ENCODE data around the gene CARD19. TPM values are rescaled to one million over a fixed set of nuclear protein-coding genes. Genes with fewer than 3 reads are reported as not detected.

Gene CARD19
- 10 to 100 TPM; 41.5 to 62.2 TPM for total RNA-seq
- long read RNA-seq, transcript CARD19-207 (6 exons, 759 nt): minor isoform, 18 of 59 reads
- long read RNA-seq, transcript CARD19-201 (6 exons, 855 nt): major isoform, 30 of 59 reads
- long read RNA-seq, partial matches to known transcripts: 4 of 59 reads
- long read RNA-seq, other reads (novel, unspliced or antisense): 2 of 59 reads

DNA sequence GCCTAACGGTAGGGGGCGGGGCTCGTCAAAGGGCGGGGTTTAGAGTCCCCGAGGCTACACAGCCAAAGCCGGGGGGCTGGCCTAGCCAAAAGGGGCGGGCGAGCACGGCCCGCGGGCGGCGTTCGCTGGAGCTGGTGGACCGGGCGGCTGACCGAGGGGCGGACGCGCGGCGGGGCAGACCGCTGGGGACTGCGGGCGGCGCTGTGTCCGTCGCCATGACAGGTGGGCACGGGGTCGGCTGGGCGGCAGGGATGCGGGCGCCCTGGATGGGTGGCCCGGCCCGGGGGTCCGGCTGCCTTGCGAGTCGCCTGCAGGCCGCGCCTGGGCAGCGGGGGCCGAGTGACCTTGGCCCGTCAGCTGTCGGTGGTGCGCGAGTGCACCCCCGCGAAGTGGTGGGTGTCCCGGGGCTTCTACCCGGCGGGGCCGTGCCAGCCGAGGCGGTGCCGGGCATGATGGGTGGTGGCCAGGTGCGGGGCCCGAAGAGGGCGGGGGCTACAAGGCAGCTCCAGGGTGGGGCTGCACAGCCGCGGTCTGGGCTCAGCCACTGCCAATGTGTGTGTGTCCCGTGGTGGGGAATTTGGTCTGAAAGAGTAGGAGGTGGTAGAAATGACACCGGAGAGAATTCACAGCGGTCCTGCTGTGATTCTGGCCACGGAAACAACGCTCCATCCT lies at the start of gene CARD19:
TSS of gene CARD19 (plus strand) at position 87 of the 672 bp plus-strand sequence. CDS start at position 216, 129 bp downstream.
- intact Hi-C loops (cut with DNase I, micrococcal nuclease): no loop called here
- ATAC-seq: peak; percentile 44
- DNase-seq: peak; percentile 81

DNA sequence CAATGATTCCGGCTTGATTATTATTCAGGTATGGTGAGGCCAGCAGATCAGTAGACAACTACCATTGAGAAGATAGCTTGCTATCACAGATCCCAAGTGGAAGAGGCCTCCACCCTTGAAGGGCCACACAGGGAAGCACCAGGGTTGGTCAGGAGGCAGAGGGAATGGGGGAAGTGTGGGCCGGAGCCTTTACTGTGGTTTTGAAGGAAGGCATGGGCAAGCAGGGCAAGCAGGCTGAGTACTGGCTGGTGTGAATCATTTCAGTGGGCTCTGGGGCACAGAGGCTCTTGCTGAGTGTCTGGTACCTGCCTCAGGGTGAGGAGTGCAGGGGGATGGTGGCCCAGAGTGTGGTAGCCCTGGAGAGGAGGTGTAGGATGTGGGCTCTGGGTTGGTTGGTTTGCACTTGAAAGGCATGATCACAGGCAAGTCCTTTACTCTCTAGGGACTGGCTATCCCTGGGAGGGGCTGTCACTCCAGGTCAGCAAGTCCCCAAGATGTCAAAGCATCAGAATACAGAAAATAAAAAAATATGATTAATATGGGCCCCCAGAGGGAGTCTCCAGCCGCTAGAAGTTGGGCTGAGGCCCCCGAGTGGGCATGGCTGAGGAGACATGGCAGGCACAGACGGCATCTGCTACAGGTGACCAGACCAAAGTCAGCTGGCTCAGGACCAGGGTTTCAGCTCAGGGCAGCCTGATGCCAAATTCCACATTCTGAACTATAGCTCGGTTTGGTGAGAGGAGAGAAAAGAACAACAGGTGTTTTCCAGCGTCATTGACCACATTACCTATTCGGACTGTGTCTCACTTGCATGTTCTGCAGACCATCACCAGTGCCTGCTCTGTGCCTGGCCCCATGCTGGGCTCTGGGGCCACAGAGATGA lies 47.2 kb upstream of the CARD19 start:
- intact Hi-C loops (cut with DNase I, micrococcal nuclease): no loop called here
- no peak for ATAC-seq
- DNase-seq: no peak

DNA sequence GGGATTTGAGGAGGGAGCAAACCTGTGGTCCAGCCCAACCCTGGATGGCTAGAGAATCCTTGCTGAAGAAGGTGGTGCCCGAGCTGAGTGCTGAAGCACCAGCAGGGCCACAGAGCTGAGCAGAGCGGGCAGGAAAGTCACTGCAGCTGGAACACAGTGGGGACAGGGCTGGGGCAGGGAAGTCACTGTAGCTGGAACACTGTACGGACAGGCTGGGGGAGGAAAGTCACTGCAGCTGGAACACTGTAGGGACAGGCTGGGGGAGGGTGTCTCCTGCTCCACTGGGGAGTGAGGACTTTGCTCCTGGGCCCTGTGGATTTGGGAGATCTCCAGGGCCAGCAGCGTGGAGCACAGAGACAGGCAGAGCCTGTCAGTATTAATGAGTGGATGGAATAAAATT lies 46.5 kb upstream of the CARD19 start:
- no peak for DNase-seq
- no peak for ATAC-seq
- intact Hi-C loops (cut with DNase I, micrococcal nuclease): no loop called here

GRCh38 chr9:93050231-93050630 lies 45.8 kb upstream of the CARD19 start:
- no peak for DNase-seq
- ATAC-seq: no peak
- intact Hi-C loops (cut with DNase I, micrococcal nuclease): no loop called here

- ATAC-seq: no peak
- DNase-seq: no peak
- intact Hi-C loops (cut with DNase I, micrococcal nuclease): no loop called here
Observed at GRCh38 chr9:93051680-93052089, 44.3 kb upstream of the CARD19 start.

DNA sequence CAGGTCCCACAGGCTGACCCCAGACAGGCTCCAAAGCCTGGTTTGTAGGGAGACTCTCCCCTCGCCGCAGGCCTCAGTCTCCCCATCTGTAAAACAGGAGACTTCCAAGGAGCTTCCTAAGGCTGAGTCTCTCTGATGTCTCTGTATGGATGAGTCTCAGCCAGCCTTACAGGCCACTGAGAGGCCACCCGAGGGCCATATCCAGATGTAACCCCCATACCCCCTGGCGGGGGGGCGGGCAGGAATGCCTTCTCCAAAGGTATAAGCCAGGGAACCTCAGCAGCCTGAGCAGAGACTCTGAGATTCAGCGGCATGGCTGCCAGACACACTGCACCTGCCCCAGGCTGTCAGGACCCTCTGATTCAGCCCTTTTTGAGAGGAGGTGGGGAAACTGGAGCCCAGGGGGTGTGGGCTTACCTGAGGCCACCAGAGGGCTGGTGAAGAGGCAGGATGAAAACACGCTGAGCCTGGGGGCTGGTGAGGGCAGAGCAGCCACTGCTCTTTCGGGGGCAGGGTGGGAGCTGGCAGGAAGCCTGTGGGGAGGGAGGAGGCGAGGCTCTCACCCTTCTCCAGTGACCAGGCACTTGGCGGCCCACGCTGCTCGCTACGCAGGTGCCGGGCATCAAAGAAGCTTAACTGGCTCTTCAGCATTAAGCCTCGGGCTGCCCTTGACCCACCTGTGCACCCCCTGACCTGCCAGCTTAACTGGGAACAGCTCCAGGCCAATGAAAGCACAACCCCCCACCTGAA lies 43.1 kb upstream of the CARD19 start:
- DNase-seq (no peak), ATAC-seq (no peak)
- intact Hi-C loops (cut with DNase I, micrococcal nuclease): no loop called here

DNA sequence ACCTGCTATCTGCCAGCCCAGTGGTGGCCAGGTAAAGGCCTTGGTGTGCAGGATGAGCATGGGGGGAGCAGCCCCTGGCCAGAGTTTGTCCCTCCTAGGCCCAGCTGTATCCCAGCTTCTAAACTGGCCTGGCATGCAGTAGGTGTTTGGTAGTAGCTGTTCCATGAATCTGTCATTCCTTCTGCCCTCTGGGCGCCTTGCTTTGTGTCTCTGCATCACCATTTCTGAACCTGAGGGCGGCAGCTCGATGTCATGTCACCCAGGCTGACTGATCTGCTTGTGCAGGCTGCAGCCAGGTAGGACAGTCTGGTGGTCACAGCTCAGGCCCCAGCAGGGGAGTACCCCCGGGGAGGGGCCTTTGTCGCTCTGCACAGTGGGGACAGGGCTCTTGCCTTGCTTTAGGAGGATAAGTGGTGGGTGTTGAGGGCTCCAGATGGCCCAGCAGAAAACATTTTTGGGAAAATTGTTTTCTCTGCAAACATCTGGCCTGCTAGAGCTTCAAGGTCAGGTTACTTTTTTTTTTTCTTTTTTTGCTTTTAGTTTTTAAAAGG lies 42.2 kb upstream of the CARD19 start:
- DNase-seq: no peak
- ATAC-seq: no peak
- intact Hi-C loops (cut with DNase I, micrococcal nuclease): no loop called here

DNA sequence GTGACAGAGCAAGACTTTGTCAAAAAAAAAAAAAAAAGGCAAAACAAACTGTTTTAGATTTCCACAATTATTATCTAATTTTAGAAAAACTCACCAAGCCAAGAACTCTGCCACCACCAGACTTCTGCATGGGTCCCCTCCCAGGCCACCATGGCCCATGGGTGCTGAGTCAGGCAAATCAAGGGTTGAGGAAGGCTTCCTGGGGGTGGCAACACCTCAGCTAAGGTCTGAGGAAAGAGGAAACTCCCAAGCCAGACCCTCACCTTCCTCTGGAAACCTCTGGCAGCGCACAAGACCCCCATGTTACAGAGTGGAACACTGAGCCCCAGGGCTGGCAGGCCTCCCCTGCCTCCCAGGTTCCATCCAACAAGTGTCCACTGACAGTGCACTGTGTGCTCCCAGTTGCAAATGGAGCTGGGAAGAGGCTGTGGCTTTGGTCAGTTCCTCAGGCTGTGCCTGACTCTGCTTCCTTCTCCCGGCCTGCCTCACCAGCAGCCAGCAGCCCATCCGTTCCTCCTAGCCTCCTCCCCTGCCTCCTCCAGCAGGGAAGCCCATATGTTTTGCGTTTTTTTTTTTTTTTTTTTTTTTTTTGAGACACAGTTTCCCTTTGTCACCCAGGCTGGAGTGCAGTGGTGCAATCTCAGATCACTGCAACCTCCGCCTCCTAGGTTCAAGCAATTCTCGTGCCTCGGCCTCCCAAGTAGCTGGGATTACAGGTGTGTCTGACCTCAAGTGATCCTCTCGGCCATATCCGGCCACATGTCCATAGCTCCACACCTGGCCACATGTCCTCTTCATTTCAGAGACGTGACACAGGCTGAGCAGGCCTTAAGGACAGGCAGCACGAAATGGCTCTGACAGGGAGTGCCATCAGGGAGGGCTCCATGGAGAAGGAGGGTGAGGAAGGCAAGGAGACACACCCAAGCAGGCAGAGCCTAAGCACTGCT lies 41.0 kb upstream of the CARD19 start:
- intact Hi-C loops (cut with DNase I, micrococcal nuclease): no loop called here
- no peak for DNase-seq
- ATAC-seq: no peak

DNA sequence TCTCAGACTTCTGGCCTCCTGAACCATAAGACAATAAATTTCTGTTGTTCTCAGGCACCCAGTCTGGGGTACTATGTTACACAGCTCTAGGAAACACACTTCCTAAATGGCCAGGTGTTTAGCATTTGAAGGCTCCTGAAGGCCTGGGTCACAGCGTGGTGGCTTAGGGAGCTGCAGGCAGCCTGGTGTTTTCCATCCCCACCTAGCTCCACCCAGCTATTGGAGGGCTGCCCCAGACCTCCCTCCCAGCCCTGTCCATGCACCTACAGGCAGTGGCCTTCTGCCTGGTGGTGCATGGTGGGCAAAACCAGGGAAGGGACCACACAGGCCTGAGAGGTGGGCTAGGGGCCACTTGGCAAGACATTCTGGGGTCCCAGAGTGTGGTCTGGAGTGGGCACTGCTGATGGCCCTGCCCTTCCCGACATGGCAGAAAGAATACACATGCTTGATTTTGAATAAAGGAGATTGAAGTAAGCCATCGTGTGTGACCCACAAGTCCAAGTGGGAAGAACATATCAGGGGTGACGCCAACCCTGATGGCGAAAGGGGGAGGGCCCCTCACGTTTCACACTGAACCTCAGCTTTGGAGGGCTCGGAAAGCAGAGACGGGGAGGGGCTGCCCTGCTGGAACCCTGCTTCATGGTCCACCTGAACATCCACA lies 38.8 kb upstream of the CARD19 start:
- DNase-seq: no peak
- intact Hi-C loops (cut with DNase I, micrococcal nuclease): no loop called here
- ATAC-seq: no peak

DNA sequence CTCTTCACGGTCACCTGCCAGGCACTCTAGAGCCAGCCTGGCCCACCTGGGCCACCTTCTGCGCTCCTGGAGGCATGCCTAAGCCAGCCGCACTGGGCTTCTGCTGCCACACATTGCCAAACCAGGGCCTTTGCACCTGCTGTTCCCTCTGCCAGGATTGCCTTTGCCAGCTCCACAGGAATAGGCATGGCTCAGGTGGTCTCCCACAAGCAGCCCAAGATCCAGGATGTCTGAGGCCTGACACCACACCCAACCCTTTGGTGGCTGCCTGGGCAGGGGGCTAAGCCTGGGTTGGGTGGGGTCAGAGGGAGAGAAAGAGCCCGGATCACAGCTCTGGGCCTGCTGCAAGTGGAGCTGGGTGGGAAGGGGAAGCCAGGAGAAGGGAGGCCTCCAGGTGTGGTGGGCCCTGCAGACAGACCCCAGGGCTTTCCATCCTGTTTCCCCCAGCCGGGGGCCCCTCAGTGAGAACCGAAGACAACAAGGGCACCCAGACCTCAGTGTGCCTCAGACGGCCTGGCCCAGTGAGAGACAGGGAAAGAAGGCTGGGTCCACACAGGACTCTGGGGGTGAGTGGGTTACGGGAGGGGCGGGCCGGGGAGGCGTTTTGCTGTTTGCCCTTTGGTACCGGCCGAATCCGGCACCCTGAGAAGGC lies 38.2 kb upstream of the CARD19 start:
- DNase-seq: no peak
- no peak for ATAC-seq
- intact Hi-C loops (cut with DNase I, micrococcal nuclease): no loop called here

DNA sequence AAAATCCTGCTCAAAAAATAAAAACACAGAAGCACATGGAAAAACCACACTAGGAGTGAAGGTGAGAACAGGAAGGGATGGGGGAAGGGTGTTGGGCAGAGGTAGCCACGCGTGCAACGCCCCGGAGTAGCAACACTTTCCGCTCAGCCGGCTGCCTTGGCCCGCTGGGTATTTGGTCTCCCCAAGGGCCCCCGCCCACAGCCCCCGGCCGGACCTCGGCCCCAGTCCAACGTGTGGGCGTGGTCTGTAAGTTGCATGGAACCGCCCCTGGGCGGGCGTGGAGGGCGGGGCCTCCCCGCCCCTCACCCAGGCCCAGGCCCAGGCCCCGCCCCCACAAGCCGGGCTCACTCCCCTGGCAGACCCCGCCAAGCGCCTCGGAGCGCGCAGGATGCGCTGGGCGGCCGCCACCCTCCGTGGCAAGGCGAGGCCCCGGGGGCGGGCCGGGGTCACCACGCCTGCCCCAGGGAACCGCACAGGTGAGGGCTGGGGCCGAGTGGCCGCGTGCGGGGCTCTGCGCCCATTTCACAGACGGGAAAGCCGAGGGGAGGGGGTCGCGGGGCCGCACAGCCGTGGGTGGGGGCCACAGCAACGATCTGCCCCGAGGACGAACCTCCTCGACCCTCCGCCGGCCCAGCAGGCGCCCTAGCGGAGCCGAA lies 37.5 kb upstream of the CARD19 start, which contains the start of gene SUSD3:
TSS of gene SUSD3 (plus strand) at position 347 of the 656 bp plus-strand sequence. CDS start at position 389, 42 bp downstream.
- DNase-seq (peak; percentile 48 to 81), ATAC-seq (peak; percentile 75)
- intact Hi-C loops (cut with DNase I, micrococcal nuclease): no loop called here

DNA sequence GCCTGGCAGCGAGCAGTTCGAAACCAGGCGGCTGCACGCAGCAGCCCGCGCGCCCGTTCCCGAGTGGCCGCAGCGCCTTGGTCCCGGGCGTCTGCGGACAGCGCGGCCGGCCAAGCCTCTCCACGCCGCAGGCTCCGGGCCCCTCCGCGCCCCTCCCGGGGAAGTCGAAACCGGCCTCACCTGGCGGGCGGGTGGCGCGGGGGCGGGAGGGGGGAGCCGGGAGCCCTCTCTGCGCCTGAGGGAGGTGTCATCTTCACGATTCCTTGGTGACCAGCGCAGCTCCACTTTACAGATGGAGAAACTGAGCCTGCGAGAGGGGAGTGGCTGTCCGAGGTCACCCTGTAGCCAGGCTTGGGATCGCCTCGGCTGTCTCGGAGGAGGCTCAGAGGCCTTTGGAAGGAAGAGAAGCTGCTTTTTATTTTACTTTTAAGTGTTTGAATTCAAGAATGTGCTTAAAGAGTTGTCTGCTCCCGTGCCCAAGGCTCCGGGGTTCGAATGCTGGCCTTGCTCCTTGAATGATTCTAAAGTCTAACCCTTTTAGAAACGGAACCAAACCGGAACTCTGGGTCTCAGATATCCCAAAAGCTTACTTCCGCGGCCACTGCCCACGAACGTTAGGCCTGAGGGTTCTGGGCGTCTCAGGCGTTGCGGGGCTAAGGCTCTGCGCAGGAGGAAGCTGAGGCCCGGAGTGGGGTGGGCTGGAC lies 36.9 kb upstream of the CARD19 start:
- intact Hi-C loops (cut with DNase I, micrococcal nuclease): no loop called here
- DNase-seq (peak; percentile 32 to 45), ATAC-seq (peak; percentile 40)

- DNase-seq (no peak), ATAC-seq (no peak)
- intact Hi-C loops (cut with DNase I, micrococcal nuclease): no loop called here
Observed at GRCh38 chr9:93059715-93060578, 36.1 kb upstream of the CARD19 start.

- ATAC-seq (no peak), DNase-seq (no peak)
- intact Hi-C loops (cut with DNase I, micrococcal nuclease): no loop called here
Observed at GRCh38 chr9:93060746-93061259, 35.2 kb upstream of the CARD19 start.

Measured in left colon (tissue), 2 donors.